Mesenchymal stem cell (in vitro differentiated cells and primary cell): Measurements from ENCODE around the gene CXCR4.
A peak's percentile ranks its signal among the peaks of the same experiment; 100 is the strongest.

Experiments
- DNase-seq: peaks from one replicate; pipeline ENCODE4 v3.0.0-alpha.2; 2013
- H2AFZ ChIP-seq: one replicate; pipeline ENCODE4 v1.6.1; 2013; ENCODE audit warnings: low read depth, mild to moderate bottlenecking, control low read depth, inconsistent platforms, low read length, moderate library complexity
- H2AK5ac ChIP-seq: 2 replicates; pipeline ENCODE4 v1.6.1; 2013; ENCODE audit warnings: low read length, moderate library complexity, mild to moderate bottlenecking, inconsistent platforms; ENCODE audit not compliant: severe bottlenecking
- H2BK120ac ChIP-seq: one replicate; pipeline ENCODE4 v1.6.1; 2013; ENCODE audit warnings: low read depth, mild to moderate bottlenecking, inconsistent platforms, low read length, moderate library complexity
- H2BK12ac ChIP-seq, 2 experiments: one replicate each; pipeline ENCODE4 v1.6.1; 2013; ENCODE audit warnings: inconsistent platforms in 2 of 2, low read length in 2 of 2, mild to moderate bottlenecking in 2 of 2, moderate library complexity in 2 of 2, control low read depth in 1 of 2
- H2BK15ac ChIP-seq: one replicate; pipeline ENCODE4 v1.6.1; 2013; ENCODE audit warnings: mild to moderate bottlenecking, low read depth, inconsistent platforms; ENCODE audit not compliant: poor library complexity, severe bottlenecking
- H2BK5ac ChIP-seq: 2 replicates; pipeline ENCODE4 v1.6.1; 2013; ENCODE audit warnings: low read depth, mild to moderate bottlenecking, low read length, control low read depth, inconsistent platforms; ENCODE audit not compliant: poor library complexity, severe bottlenecking
- H3K14ac ChIP-seq, 2 experiments: one replicate each; pipeline ENCODE4 v1.6.1; 2013; ENCODE audit warnings: inconsistent platforms in 2 of 2, low read length in 2 of 2, control low read depth in 1 of 2, mild to moderate bottlenecking in 1 of 2, moderate library complexity in 1 of 2
- H3K18ac ChIP-seq, 2 experiments: one replicate each; pipeline ENCODE4 v1.6.1; 2013; ENCODE audit warnings: inconsistent platforms in 2 of 2, low read length in 2 of 2, control low read depth in 1 of 2, low read depth in 1 of 2, mild to moderate bottlenecking in 1 of 2
- H3K23ac ChIP-seq, 2 experiments: one replicate each; pipeline ENCODE4 v1.6.1; 2013; ENCODE audit warnings: inconsistent platforms in 2 of 2, low read length in 2 of 2, mild to moderate bottlenecking in 2 of 2, moderate library complexity in 2 of 2, control low read depth in 1 of 2
- H3K27ac ChIP-seq: 2 replicates; pipeline ENCODE4 v1.5.1; 2013; ENCODE audit warnings: mild to moderate bottlenecking, moderate library complexity, low read length, control low read depth, inconsistent platforms; ENCODE audit not compliant: poor library complexity, severe bottlenecking
- H3K27me3 ChIP-seq, 2 experiments: 2 replicates each; pipeline versions ENCODE4 v1.6.1 to v1.7.0; 2013; ENCODE audit warnings: low read length in 2 of 2, mild to moderate bottlenecking in 2 of 2, moderate library complexity in 2 of 2, control low read depth in 1 of 2, inconsistent platforms in 1 of 2; ENCODE audit not compliant: control insufficient read depth in 1 of 2, insufficient read depth in 1 of 2
- H3K36me3 ChIP-seq, 2 experiments: 2 replicates each; pipeline versions ENCODE4 v1.6.1 to v1.7.0; 2013; ENCODE audit warnings: low read length in 2 of 2, control low read depth in 1 of 2, inconsistent platforms in 1 of 2, low read depth in 1 of 2, mild to moderate bottlenecking in 1 of 2; ENCODE audit not compliant: insufficient read depth in 2 of 2, control insufficient read depth in 1 of 2
- H3K4ac ChIP-seq, 2 experiments: one replicate each; pipeline ENCODE4 v1.6.1; 2013; ENCODE audit warnings: inconsistent platforms in 2 of 2, low read length in 2 of 2, mild to moderate bottlenecking in 2 of 2, moderate library complexity in 2 of 2, control low read depth in 1 of 2, low read depth in 1 of 2
- H3K4me1 ChIP-seq: 2 replicates; pipeline ENCODE4 v1.6.1; 2013; ENCODE audit warnings: low read depth, low read length, control low read depth; ENCODE audit not compliant: control insufficient read depth, insufficient read depth
- H3K4me2 ChIP-seq: 2 replicates; pipeline ENCODE4 v1.6.1; 2013; ENCODE audit warnings: low read length, mild to moderate bottlenecking, inconsistent platforms; ENCODE audit not compliant: poor library complexity, severe bottlenecking
- H3K4me3 ChIP-seq, 2 experiments: 2 replicates each; pipeline versions ENCODE4 v1.5.1 to v1.7.0; 2013; ENCODE audit warnings: low read length in 2 of 2, mild to moderate bottlenecking in 2 of 2, control low read depth in 1 of 2, low read depth in 1 of 2; ENCODE audit not compliant: insufficient read depth in 1 of 2
- H3K79me1 ChIP-seq: replicated peaks from 2 replicates; pipeline ENCODE4 v1.6.1; 2013; ENCODE audit warnings: mild to moderate bottlenecking, control low read depth, low read length, inconsistent platforms; ENCODE audit not compliant: poor library complexity, severe bottlenecking
- H3K9ac ChIP-seq: 2 replicates; pipeline ENCODE4 v1.7.0; 2013; ENCODE audit warnings: mild to moderate bottlenecking, low read length, moderate library complexity
- H3K9me3 ChIP-seq: 2 replicates; pipeline ENCODE4 v1.7.0; 2013; ENCODE audit warnings: mild to moderate bottlenecking, low read length; ENCODE audit not compliant: control insufficient read depth
- H4K8ac ChIP-seq: one replicate; pipeline ENCODE4 v1.6.1; 2013; ENCODE audit warnings: inconsistent platforms, mild to moderate bottlenecking, low read length, moderate library complexity
- H4K91ac ChIP-seq: one replicate; pipeline ENCODE4 v1.6.1; 2013; ENCODE audit warnings: mild to moderate bottlenecking, low read length, inconsistent platforms
- WGBS: methylation state at CpG from one replicate; pipeline ENCODE4 v1.1.7; 2013; ENCODE audit warnings: mixed read lengths; 5-methylcytosine and 5-hydroxymethylcytosine counted together

The CXCR4 gene

GRCh38 chr2:136117391-136117841, 533 bp downstream of the CXCR4 start:
- Histone ChIP-seq H3K36me3 (no peaks in the 10 kb centered on the region), H4K91ac (no peak overlapping the region), H3K4me2 (peak overlapping the region; percentile 85), H3K27ac (no peak overlapping the region), H3K4me3 (peak overlapping the region; percentile 14 to 59), H2BK15ac (no peak overlapping the region), H3K4me1 (peaks cover 26% of the 10 kb centered on the region), H3K18ac (no peak overlapping the region), H3K79me1 (no peaks in the 10 kb centered on the region), H2BK12ac (no peak overlapping the region), H3K23ac (no peak overlapping the region), H3K4ac (no peak overlapping the region), H3K9me3 (no peaks in the 10 kb centered on the region), H2AFZ (no peak overlapping the region), H4K8ac (no peak overlapping the region), H2BK5ac (no peak overlapping the region), H3K27me3 (peaks cover 84 to 94% of the 10 kb centered on the region in 2 experiments), H3K14ac (no peak overlapping the region), H3K9ac (no peak overlapping the region), H2BK120ac (no peak overlapping the region), H2AK5ac (no peak overlapping the region)
- WGBS, result 2% methylated on average over 35 of the region's 35 CpGs
- DNase-seq, result peak; percentile 34

GRCh38 chr2:136116813-136117390, 1.0 kb downstream of the CXCR4 start:
- Histone ChIP-seq H3K36me3 (no peaks in the 10 kb centered on the region), H2BK12ac (no peak overlapping the region), H4K8ac (no peak overlapping the region), H3K79me1 (no peaks in the 10 kb centered on the region), H4K91ac (no peak overlapping the region), H2AFZ (no peak overlapping the region), H3K4me1 (peaks cover 26% of the 10 kb centered on the region), H2BK120ac (no peak overlapping the region), H3K9me3 (no peaks in the 10 kb centered on the region), H3K18ac (no peak overlapping the region), H2BK5ac (no peak overlapping the region), H3K14ac (no peak overlapping the region), H3K4me3 (peak overlapping the region in 1 of 2 experiments; percentile 59), H2BK15ac (no peak overlapping the region), H3K4me2 (peak overlapping the region; percentile 85), H3K23ac (no peak overlapping the region), H3K9ac (no peak overlapping the region), H3K4ac (no peak overlapping the region), H3K27me3 (peaks cover 85 to 91% of the 10 kb centered on the region in 2 experiments), H3K27ac (no peak overlapping the region), H2AK5ac (no peak overlapping the region)
- DNase-seq, result no peak
- WGBS, result under 1% methylated on average over 56 of the region's 57 CpGs

GRCh38 chr2:136116151-136116812, 1.7 kb downstream of the CXCR4 start:
- peaks cover 85 to 86% of the 10 kb centered on the region in 2 experiments for H3K27me3 ChIP-seq
- H2BK12ac ChIP-seq, result no peak overlapping the region
- H3K27ac ChIP-seq, result no peak overlapping the region
- no peak overlapping the region for H2BK15ac ChIP-seq
- no peak overlapping the region for H2AK5ac ChIP-seq
- peaks cover 26% of the 10 kb centered on the region for H3K4me1 ChIP-seq
- no peak overlapping the region for H2BK5ac ChIP-seq
- 1% methylated on average over 17 of the region's 30 CpGs for WGBS
- peak overlapping the region; percentile 85 for H3K4me2 ChIP-seq
- H3K79me1 ChIP-seq, result no peaks in the 10 kb centered on the region
- no peak overlapping the region for H2AFZ ChIP-seq
- DNase-seq, result no peak
- H3K14ac ChIP-seq, result no peak overlapping the region
- no peak overlapping the region for H3K4ac ChIP-seq
- H4K8ac ChIP-seq, result no peak overlapping the region
- H3K4me3 ChIP-seq, result peak overlapping the region in 1 of 2 experiments; percentile 59
- H3K18ac ChIP-seq, result no peak overlapping the region
- H3K9ac ChIP-seq, result no peak overlapping the region
- H3K36me3 ChIP-seq, result no peaks in the 10 kb centered on the region
- H3K23ac ChIP-seq, result no peak overlapping the region
- no peak overlapping the region for H4K91ac ChIP-seq
- no peak overlapping the region for H2BK120ac ChIP-seq
- no peaks in the 10 kb centered on the region for H3K9me3 ChIP-seq

DNA sequence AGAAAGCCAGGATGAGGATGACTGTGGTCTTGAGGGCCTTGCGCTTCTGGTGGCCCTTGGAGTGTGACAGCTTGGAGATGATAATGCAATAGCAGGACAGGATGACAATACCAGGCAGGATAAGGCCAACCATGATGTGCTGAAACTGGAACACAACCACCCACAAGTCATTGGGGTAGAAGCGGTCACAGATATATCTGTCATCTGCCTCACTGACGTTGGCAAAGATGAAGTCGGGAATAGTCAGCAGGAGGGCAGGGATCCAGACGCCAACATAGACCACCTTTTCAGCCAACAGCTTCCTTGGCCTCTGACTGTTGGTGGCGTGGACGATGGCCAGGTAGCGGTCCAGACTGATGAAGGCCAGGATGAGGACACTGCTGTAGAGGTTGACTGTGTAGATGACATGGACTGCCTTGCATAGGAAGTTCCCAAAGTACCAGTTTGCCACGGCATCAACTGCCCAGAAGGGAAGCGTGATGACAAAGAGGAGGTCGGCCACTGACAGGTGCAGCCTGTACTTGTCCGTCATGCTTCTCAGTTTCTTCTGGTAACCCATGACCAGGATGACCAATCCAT, 2.7 kb downstream of the CXCR4 start:
- Histone ChIP-seq H3K4me3 (no peak overlapping the region), H3K36me3 (no peaks in the 10 kb centered on the region), H3K9me3 (no peaks in the 10 kb centered on the region), H3K27me3 (peaks cover 75 to 91% of the 10 kb centered on the region in 2 experiments), H4K8ac (no peak overlapping the region), H2BK120ac (no peak overlapping the region), H3K79me1 (no peaks in the 10 kb centered on the region), H3K4me1 (peaks cover 26% of the 10 kb centered on the region), H2BK15ac (no peak overlapping the region), H2AFZ (no peak overlapping the region), H3K14ac (no peak overlapping the region), H3K9ac (no peak overlapping the region), H2AK5ac (no peak overlapping the region), H3K23ac (no peak overlapping the region), H3K4me2 (no peak overlapping the region), H3K27ac (no peak overlapping the region), H4K91ac (no peak overlapping the region), H2BK12ac (no peak overlapping the region), H2BK5ac (no peak overlapping the region), H3K4ac (no peak overlapping the region), H3K18ac (no peak overlapping the region)
- DNase-seq, result no peak
- WGBS, result 97% methylated on average over 12 of the region's 12 CpGs
